ENCODE measurements around the gene BMP7.

The BMP7 gene

DNA sequence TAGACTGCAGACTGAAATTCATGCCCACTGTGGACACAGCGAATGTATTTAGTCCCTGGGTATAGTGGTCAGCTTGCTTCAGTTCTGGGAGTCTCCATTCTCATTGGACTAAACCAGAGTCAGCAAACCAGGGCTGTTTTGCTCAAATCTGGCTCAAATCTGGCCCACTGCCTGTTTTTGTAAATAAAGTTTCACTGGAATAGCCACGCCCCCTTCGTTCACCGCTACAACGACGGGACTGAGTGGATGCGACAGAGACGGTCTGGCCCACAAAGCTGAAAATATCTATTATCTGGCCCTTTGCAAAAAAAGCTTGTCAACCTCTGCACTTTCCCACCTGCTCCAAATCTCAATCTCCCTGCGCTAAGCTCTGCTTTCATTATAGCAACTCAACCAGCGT is 135.4 kb downstream of the BMP7 start:
- TF ChIP-seq, protein P1, sequence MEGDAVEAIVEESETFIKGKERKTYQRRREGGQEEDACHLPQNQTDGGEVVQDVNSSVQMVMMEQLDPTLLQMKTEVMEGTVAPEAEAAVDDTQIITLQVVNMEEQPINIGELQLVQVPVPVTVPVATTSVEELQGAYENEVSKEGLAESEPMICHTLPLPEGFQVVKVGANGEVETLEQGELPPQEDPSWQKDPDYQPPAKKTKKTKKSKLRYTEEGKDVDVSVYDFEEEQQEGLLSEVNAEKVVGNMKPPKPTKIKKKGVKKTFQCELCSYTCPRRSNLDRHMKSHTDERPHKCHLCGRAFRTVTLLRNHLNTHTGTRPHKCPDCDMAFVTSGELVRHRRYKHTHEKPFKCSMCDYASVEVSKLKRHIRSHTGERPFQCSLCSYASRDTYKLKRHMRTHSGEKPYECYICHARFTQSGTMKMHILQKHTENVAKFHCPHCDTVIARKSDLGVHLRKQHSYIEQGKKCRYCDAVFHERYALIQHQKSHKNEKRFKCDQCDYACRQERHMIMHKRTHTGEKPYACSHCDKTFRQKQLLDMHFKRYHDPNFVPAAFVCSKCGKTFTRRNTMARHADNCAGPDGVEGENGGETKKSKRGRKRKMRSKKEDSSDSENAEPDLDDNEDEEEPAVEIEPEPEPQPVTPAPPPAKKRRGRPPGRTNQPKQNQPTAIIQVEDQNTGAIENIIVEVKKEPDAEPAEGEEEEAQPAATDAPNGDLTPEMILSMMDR (IDR thresholded peaks at IDR 0.05) = no peak

DNA sequence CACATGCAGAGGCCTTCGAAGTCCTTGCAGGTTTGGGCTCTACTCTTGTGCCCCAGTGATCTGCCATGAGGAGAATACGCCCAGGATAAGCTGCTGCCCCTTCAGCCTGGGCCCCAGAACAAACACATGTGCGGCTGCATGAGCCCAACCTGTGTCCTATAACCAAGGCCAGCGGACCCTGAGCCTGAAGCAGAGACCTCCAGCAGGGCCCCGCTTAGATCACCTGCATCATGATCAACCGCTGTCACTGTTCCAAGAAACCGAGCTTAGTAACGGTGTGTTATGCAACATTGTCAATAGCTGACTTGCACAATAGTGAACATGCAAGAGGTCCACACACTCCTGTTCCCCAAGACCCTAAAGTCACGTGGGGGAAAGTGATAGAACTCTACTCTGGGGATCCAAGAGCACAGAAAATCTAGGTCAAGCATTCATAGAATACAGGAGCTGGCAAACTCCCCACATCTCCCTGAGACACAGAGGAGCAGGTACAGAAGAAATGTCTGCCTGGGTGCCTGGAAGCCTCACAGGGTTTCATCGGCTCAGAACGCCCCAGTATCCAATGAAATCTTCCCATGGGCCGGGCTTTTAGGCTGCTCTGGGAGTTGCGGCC is 136.2 kb downstream of the BMP7 start:
- TF ChIP-seq, protein P1 (IDR thresholded peaks at IDR 0.05) = no peak

DNA sequence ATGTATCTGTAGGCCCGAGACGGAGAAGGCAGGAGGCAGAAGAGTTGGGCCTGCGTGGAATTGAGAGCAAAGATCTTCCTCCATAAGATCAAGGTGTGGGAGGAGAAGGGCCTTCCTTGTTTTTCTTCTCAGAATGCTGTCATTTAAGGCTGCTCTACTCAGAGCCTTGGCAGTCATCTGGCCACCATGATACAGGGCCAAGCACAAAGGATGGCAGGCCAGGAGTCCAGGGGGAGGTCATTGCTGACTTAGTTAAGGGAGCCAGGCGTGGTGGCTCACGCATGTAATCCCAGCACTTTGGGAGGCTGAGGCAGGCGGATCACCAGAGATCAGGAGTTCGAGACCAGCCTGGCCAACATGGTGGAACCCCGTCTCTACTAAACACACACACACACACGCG is 137.1 kb downstream of the BMP7 start:
- TF ChIP-seq, protein P1 (IDR thresholded peaks at IDR 0.05) = no peak

DNA sequence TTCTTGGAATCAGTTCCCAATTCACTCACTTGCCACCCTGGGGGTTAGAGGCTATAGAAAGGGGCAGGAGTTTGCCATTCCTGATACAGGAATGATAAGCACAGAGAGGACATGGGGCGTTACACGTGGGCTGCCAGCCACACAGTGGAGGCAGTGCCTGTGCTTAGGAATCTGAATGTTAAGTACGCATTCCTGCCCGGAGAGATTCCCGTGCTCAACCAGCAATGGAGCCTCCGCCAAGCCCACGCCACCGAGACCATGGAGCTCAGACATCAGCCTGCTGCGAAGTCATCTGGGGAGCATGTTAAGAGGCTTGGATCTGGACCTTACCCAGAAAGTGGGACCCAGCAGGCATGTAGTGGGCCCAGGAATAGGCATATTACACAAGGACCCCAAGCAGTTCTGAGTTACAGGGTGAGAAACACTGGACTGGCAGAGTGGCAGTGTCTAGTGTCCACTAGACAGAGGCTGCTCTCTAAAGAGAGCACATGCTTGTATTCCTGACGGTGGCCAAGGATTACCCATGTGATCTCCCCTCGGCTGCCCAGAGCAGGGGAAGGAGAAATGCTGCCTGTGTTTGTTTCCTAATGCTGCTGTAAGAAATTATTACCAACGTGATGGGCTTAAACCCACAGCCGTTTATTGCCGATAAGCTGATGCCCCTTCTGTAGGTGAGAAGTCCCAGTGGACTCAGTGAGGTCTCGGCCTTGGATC is 138.2 kb downstream of the BMP7 start:
- TF ChIP-seq, protein P1 (IDR thresholded peaks at IDR 0.05) = no peak

DNA sequence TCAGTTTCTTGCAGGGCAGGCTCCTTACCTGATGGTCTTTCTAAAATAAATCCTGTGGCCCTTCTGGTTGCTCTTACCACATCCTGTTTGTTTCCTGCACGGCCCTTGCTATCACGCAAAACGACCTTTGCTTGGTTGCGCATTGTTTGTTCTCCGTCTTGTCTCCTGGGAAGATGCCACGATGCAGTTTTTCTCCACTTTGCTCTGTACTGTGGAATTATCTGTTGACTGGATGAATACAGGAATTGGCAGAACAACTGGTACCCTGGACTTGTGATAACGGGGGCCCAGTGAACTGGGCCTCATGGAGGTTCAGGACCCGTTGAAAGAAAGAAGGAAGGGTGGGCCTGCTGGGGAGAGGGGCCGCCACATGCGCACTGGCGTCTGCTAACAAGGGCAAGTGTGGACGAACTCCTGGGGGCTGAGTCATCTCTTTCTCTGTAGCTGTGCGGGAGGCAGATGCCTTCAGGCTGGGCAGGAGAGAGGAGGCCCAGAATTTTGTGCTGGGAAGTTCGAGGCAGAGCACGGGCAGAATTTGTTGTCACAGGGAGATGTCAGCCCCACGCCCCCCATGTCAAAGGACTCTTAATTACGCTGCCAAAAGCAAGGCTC is 139.9 kb downstream of the BMP7 start:
- TF ChIP-seq, protein P1 (IDR thresholded peaks at IDR 0.05) = no peak

DNA sequence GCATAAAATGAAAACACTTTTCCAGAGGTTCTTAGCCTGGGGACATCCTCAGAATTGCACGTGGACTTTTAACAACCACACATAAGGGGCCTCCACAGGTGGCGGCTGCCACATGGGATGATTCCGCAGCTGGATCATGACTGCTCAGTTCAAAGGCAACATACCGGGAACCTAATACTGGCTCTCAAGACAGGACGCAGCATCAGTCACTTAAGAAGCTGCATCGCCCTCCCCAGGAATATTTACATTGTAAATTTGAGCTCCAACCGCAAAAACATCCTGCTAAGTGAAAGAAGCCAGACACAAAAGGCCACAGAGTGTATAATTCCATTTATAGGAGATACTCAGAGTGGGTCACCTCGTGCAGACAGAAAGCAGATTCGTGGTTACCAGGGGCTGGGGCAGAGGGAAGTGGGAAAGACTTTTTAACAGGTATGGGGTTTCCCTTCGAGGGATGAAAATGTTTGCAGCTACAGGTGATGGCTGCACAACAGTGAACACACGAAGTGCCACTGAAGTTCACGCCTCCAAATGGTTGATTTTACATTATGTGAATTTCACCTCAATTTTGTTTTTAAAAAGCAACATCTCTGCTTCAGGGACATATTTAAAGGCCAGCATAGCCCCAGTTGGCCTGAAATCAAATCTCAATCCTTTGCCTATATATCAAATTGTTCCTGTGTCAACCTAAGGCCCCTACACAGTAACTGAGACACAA is 141.5 kb downstream of the BMP7 start:
- TF ChIP-seq, protein P1 (IDR thresholded peaks at IDR 0.05) = no peak

DNA sequence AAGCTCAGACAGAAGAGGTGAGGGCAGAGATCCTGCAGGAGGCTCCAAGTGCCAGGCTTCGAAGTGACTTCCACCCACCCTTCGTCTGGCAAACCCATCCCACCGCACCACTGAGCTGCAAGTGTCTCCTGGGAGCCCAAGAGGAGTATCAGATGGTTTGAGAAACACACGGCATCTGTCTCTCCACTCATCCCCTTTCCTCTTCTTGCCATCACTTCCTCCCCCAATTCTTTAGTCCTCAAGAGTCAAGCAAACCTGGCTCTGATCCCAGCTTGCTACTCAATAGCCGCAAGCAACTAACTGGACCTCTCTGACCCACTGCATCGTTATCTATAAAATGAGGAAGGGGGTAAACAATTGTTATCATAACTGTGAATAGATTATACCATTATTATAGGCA is 142.1 kb downstream of the BMP7 start:
- TF ChIP-seq, protein P1 (IDR thresholded peaks at IDR 0.05) = no peak

Data from LNCAP (cell line).